HG02642 (cell line): ENCODE measurements around the gene STARD13.
A peak's percentile ranks its signal among the peaks of the same experiment; 100 is the strongest.

Source experiments
- ATAC-seq: cut with Tn5 transposase; IDR thresholded peaks from one replicate; pipeline ENCODE4 v1.9.1; 2021; ENCODE audit warnings: mild to moderate bottlenecking; ENCODE audit not compliant: unreplicated experiment, poor library complexity

Gene STARD13

GRCh38 chr13:33106656-33107360 lies 178.7 kb downstream of the STARD13 start:
- ATAC-seq: peak; percentile 31

DNA sequence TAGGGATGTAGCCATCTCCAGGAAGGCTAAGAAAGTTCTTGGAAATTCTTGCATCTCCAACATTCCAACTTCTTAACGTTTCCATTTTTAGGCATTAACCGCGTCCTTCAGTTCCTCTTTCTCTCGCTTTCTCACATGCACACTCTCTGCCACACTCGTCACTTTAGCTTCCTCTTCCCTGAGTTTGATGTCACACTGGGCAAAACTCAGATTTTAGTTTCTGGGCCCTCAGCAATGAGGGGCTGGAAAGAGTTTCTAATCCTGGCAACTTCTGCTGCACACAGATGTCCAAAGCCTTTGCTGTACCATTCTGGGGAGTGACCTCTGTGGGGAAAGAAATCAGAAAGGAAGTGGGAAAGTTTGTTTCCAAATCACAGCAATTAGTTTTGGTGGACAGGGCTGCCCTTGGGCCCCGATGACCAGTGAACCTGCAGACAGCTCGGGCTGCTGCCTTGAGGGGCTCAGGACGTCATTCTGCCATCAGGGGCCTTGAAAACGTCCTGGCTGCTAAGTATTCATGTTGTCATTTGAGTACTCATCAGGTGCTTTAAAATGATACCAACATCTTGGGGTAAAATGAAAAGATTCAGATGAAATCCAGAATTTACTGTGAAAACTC lies 180.1 kb downstream of the STARD13 start:
- no peak for ATAC-seq

- ATAC-seq: no peak
Observed at GRCh38 chr13:33103457-33103856, 182.1 kb downstream of the STARD13 start.

- ATAC-seq: no peak
Observed at GRCh38 chr13:33101835-33102234, 183.7 kb downstream of the STARD13 start.

DNA sequence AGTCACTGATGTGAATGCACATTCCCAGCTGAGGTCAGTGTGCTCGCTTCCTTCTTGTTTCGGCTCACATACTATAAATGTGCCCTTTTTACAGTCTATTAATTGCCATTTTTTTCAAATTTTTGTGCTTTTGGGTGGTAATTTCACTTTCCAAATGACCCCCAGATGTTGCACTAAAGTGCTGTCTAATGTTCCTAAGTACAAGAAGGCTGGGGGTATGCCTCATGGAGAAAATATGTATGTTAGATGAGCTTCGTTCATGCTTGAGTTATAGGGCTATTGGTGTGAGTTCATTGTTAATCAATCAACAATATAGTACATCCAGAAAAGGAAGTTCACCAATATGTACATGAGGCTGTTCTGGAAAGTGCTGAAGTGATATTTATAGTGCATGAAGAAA lies 184.7 kb downstream of the STARD13 start:
- ATAC-seq: no peak

DNA sequence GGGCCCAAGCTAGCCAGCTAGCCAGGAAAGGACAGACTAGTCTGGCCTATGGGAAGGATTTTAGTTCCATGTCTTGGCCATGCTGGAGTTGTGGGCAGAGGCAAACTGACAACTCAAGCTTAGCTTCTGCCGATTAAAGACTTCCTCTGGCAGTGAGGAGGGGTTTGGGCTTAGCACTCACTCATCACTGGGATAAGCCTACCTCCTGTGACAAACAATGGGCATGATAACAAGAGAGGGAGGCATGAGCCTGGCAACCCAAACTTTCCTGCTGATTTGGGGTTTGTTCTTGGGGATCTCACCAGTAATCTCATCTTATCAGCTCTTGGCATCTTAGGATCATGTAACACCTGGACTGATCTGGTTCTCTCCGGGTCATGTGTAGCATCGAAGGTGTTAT lies 185.7 kb downstream of the STARD13 start:
- ATAC-seq: no peak

DNA sequence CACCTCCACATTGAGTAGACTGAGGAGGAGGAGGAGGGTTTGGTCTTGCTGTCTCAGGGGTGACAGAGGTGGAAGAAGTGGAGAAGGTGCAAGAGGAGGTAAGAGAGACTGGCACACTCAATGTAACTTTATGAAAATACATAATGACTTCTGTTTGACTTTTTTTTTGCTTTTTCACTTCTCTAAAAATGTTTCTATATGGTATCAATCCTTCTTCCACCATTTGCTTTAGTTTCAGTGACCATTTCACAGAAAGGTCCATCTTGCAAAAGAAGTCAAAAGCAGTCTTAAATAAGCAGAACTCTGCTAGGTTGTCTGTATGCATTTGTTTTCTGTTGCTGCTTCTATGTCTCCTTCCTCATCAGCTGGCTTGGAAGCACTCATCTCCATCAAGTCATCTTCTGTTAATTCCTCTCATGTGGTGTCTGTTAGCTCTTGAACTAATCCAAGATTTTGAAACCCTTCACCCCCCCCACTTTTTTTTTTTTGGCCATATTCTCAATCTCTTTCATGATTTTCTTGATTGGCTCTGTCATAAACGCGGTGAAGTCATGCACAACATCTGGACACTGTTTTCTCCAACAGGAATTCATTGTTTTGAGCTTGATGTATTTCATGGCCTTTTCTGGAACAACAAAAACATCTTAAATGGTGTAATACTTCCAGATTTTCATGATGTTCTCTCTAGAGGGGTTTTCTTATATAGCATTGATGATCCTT lies 188.5 kb downstream of the STARD13 start:
- no peak for ATAC-seq

GRCh38 chr13:33092073-33092987 lies 193.2 kb downstream of the STARD13 start:
- no peak for ATAC-seq

DNA sequence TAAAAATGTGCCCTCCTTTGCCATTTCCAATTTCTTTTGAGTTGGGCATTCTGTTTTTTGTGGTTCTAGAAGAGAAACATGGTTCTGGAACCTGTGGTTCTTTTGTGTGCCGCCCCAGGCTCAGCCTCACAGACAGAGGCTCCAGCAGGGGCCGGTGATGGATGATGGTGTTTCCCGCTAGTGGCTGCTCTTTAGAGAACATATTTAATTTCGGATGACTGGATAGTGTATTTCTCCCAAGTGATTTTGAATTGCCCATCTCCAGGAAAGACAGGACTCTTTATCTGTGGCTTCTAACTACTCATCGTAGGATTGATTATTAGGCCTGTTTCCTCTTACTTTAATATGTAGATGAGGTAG lies 194.2 kb downstream of the STARD13 start:
- ATAC-seq: no peak

- no peak for ATAC-seq
Observed at GRCh38 chr13:33090755-33091414, 194.7 kb downstream of the STARD13 start.

GRCh38 chr13:33089311-33089710 lies 196.2 kb downstream of the STARD13 start:
- ATAC-seq: no peak

DNA sequence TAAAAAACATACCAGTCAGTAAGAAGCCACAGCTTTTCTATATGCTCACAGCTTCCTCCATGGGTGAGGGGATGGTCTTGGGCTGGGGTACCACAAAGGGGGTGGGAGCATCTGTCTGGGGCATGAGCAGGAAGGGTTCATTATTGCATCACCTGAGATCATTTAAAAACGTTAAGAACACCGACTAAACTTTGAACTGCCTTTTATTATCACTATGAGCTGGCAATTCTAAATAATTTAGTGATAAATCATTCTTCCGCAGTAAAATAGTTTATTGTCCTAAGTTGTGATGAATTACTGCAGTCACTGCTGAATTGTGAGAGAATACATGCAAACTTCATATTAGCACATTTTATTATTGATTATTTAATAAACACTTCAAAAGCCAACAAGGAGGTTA lies 197.8 kb downstream of the STARD13 start:
- ATAC-seq: no peak

GRCh38 chr13:33087091-33087490 lies 198.5 kb downstream of the STARD13 start:
- no peak for ATAC-seq

DNA sequence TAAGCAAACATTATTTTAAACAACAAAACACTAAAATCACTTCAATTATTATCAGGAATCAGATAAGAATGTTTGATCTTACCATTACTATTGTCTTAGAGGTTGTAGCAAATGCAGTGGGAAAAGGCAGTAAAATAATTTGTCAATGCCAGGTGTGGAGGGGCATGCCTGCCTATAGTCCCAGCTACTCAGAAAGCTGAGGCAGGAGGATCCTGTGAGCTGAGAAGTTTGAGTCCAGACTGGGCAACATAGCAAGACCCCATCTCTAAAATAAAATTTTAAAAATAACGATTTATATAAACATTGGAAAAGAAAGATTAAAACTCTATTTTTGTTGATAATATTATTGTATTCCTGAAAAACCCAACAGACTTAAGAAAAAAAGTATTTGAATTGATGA lies 202.5 kb downstream of the STARD13 start:
- no peak for ATAC-seq

DNA sequence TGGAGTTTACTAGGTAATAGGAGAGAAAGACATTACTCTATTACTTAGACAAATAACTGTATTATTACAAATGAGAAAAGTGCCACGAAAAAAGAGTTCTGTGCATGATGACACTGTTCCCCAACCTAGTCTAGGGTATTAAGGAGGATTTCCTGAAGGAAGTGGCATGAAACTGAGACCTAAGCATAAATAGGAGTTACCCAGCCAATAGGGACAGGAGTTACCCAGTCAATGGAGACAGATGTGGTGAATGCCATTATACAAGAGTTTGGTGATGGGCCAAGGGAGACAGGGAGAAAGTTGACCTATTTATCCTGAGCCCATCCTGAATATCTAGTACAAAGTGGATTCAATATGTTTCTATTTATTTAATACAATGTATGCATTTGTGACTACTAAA lies 203.9 kb downstream of the STARD13 start:
- ATAC-seq: no peak

GRCh38 chr13:33080972-33081590 lies 204.5 kb downstream of the STARD13 start:
- ATAC-seq: no peak

DNA sequence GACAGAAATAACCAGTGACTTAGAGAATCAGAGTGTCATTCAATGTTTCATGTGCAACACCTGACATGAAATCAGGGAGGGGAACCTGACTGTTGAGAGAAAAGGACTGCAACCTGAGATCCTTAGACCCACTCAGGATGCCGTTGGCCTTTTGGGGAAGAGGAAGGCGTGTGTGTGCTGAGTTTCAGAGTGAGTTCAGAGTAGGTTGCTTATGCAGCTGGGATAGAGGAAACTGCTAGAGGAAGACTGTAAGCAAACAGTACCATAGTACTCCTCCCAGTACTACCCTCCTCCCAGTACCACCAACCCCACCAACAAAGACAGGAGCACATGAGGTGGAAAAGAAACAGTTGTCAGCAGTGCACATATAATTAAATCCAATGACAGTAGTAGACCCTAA lies 205.6 kb downstream of the STARD13 start:
- no peak for ATAC-seq

DNA sequence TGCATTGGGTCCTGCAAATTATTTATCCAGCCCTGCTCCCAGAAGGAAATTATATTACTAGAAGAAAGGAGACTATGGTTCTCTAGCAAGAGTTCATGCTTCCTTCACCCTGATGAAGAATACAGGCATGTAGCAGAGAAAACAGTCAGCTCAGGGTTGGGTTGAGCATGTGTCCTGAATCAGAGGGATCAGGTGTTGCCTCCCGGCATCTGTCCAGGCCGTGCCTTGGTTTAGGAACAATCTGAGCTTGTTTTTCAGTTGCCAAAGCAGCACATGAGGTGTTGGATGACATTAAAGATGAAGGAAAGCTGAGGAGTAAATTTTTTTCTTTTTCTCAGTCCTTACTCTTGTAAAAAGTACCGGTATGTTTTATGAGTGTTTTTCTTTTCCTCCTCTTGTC lies 207.3 kb downstream of the STARD13 start:
- no peak for ATAC-seq
